ENCODE measurements around the gene CENPH.
"Not testable (repeated sequence)": the region's sequence is repeated elsewhere in the genome, so short reads cannot be mapped to it uniquely, and the experiment has no call there.

CENPH gene

DNA sequence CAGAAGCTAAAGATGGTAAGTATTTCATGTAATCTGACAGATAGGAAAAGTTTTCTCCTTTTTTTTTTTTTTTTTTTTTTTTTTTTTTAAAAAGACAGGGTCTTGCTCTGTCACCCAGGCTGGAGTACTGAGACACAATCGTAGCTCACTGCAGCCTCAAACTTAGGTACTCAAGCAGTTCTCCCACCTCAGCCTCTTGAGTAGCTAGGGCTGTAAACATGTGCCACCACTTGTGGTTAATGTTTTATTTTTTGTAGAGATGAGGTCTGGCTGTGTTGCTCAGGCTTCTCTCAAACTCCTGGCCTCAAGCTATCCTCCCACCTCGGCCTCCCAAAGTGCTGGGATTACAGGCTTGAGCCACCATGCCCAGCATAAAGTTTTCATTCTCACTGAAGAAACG lies 63.1 kb downstream of the CENPH start:
- DNase-seq (ENCODE audit: low spot score): no peak

DNA sequence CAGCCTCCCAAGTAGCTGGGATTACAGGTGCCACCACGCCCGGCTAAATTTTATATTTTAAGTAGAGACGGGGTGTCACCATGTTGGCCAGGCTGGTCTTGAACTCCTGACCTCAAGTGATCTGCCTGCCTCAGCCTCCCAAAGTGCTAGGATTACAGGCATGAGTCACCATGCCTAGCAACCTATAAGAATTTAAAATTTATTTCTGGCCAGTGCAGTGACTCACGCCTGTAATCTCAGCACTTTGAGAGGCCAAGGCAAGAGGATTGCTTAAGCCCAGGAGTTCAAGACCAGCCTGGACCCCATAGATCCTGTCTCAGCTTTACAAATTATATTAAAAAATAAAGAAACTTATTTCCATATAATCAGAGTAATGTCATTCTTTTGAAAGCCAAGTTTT lies 66.6 kb downstream of the CENPH start:
- DNase-seq (ENCODE audit: low spot score): not testable (repeated sequence)

DNA sequence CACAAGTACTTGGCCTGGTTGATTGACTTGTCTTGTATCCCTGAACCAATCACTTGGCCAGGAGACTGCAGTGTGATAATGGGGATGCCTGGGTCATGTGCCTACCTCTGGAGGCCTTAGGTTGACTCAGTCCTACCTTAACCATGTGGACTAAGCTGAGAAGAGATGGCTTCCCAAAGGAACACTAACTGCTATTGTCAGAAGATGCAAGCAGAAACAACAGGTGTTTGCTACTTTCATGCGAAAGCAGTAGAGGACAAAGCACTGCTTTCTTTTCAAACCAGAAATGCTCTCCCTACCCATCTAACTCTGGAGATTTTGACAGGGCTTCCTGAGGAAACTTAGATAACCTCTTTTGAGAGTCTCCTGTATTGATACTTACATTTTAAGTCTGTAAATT lies 68.2 kb downstream of the CENPH start:
- no peak for DNase-seq (ENCODE audit: low spot score)
